Measurements from ENCODE around the gene TSNAXIP1.

DNA sequence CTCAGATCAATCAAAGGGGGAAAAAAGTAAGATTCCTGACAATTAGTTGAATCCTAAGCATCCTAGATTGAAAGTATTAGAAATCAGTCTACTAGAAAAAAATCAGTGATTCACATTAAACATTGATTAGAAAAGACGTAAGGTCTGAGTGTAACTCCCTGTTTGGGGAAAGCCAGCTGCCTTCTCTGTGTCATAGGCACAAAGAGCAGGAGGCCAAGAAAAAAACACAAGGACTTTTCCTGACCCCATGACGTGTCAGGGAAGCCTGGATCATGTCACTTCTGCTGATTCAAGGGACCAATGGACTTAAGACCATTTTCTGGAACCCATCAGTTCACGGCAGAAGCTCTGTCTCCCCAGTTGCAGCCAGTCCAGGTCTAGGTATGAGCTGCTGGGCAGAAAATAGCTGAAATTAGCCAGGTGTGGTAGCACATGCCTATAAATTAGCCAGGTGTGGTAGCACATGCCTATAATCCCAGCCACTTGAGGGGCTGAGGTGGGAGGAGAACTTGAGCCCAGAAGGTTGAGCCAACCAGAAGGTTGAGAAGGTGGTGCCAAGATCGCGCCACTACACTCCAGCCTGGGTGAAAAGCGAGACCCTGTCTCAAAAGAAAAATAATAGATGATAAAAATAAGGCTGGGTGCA, 36.2 kb upstream of the TSNAXIP1 start:
- TF ChIP-seq, protein P1, sequence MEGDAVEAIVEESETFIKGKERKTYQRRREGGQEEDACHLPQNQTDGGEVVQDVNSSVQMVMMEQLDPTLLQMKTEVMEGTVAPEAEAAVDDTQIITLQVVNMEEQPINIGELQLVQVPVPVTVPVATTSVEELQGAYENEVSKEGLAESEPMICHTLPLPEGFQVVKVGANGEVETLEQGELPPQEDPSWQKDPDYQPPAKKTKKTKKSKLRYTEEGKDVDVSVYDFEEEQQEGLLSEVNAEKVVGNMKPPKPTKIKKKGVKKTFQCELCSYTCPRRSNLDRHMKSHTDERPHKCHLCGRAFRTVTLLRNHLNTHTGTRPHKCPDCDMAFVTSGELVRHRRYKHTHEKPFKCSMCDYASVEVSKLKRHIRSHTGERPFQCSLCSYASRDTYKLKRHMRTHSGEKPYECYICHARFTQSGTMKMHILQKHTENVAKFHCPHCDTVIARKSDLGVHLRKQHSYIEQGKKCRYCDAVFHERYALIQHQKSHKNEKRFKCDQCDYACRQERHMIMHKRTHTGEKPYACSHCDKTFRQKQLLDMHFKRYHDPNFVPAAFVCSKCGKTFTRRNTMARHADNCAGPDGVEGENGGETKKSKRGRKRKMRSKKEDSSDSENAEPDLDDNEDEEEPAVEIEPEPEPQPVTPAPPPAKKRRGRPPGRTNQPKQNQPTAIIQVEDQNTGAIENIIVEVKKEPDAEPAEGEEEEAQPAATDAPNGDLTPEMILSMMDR (IDR thresholded peaks at IDR 0.05), result no peak
- no peak for TF ChIP-seq POLR2A (IDR thresholded peaks at IDR 0.05)
